ENCODE results near the gene RGS7.

DNA sequence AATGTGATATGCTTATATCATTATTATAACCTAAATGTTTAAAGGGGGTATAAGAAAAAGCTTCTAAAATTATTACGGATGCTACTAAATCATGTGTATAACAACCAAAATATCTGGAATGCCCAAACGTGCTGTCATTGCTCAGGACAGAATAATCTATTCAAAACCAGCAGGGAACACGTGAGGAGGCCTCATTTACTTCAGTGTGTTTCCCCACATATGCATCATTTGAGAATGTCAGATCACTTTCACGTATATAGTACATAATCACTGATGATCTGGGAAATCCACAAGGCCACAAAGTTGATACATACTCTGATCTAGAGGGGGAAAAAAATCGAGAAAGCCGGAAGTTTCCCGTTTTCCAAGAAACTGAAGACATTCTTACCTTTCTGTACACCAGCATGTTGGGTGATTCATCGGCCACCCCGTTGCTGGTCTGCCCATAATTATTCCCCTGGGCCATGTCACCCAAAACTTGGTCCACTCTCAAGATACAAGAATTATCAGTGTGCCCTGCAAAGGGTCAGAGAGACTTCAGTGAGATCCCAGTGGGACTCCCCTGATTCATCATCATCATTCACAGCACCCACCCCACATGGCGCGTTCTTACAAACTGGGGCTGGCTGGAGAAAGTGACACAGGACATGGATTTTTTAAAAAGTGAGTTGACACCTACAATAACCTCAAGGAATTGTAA, 1.5 kb downstream of the RGS7 start:
- TF ChIP-seq, protein P1, sequence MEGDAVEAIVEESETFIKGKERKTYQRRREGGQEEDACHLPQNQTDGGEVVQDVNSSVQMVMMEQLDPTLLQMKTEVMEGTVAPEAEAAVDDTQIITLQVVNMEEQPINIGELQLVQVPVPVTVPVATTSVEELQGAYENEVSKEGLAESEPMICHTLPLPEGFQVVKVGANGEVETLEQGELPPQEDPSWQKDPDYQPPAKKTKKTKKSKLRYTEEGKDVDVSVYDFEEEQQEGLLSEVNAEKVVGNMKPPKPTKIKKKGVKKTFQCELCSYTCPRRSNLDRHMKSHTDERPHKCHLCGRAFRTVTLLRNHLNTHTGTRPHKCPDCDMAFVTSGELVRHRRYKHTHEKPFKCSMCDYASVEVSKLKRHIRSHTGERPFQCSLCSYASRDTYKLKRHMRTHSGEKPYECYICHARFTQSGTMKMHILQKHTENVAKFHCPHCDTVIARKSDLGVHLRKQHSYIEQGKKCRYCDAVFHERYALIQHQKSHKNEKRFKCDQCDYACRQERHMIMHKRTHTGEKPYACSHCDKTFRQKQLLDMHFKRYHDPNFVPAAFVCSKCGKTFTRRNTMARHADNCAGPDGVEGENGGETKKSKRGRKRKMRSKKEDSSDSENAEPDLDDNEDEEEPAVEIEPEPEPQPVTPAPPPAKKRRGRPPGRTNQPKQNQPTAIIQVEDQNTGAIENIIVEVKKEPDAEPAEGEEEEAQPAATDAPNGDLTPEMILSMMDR (optimal IDR thresholded peaks at IDR 0.05 in 1 of 3, IDR thresholded peaks at IDR 0.05 in 1 of 3, conservative IDR thresholded peaks at IDR 0.05 in 1 of 3; ENCODE audit: extremely low read depth in 1 of 3, insufficient read depth in 2 of 3, low read length in 3 of 3): no peak
- TF ChIP-seq EZH2 (IDR thresholded peaks at IDR 0.05; ENCODE audit: low read length): no peak

All from keratinocyte (primary cell).